GM12892 (cell line): ENCODE measurements around the gene ARL13B.
A peak's percentile ranks its signal among the peaks of the same experiment; 100 is the strongest.

Source experiments
- DNase-seq: peaks from one replicate; pipeline ENCODE4 v3.0.0; 2011; ENCODE audit not compliant: insufficient read length
- FAIRE-seq: peaks from 2 replicates; lab custom pipeline; 2011; peaks lifted over from hg19 to GRCh38; lab: Jason Lieb, UNC
- POLR2A ChIP-seq: IDR thresholded peaks from 2 replicates; pipeline ENCODE4 v1.6.1; 2011; ENCODE audit warnings: low read depth, low read length, control low read depth
- POLR2AphosphoS5 ChIP-seq: IDR thresholded peaks from 2 replicates; pipeline ENCODE4 v1.6.1; 2011; ENCODE audit warnings: low read depth, low read length, control low read depth
- TAF1 ChIP-seq: IDR thresholded peaks from 2 replicates; pipeline ENCODE4 v1.6.1; 2011; ENCODE audit warnings: low read depth, mild to moderate bottlenecking, control low read depth, low read length, borderline replicate concordance

ARL13B gene

GRCh38 chr3:94001827-94002495 is 22.0 kb downstream of the ARL13B start:
- no peak for FAIRE-seq
- TF ChIP-seq TAF1 (no peak), POLR2AphosphoS5 (no peak), POLR2A (no peak)
- no peak for DNase-seq

- DNase-seq (no peak), FAIRE-seq (peak; percentile 93)
- no peak for TF ChIP-seq POLR2AphosphoS5
- TF ChIP-seq TAF1, result no peak
- no peak for TF ChIP-seq POLR2A
These were observed 24.5 kb downstream of the ARL13B start for GRCh38 chr3:94004301-94004910.

- no peak for TF ChIP-seq POLR2A
- no peak for TF ChIP-seq TAF1
- TF ChIP-seq POLR2AphosphoS5, result no peak
- FAIRE-seq (no peak), DNase-seq (no peak)
These were observed 28.3 kb downstream of the ARL13B start for GRCh38 chr3:94008253-94008652.

- no peak for TF ChIP-seq POLR2AphosphoS5
- no peak for TF ChIP-seq TAF1
- no peak for TF ChIP-seq POLR2A
- FAIRE-seq (no peak), DNase-seq (no peak)
These were observed 29.7 kb downstream of the ARL13B start for GRCh38 chr3:94009608-94010007.

GRCh38 chr3:94011233-94011711 is 31.3 kb downstream of the ARL13B start:
- no peak for FAIRE-seq
- TF ChIP-seq POLR2AphosphoS5 (no peak), TAF1 (no peak), POLR2A (no peak)
- DNase-seq, result no peak

GRCh38 chr3:94012185-94012584 is 32.2 kb downstream of the ARL13B start:
- no peak for FAIRE-seq

GRCh38 chr3:94015025-94015424 is 35.1 kb downstream of the ARL13B start:
- FAIRE-seq, result no peak
- no peak for TF ChIP-seq POLR2AphosphoS5
- no peak for TF ChIP-seq POLR2A
- no peak for TF ChIP-seq TAF1
- DNase-seq, result no peak

More at GRCh38 chr3:94012185-94012584, 32.2 kb downstream of the ARL13B start:
- DNase-seq, result no peak
- TF ChIP-seq POLR2AphosphoS5, result no peak
- no peak for TF ChIP-seq POLR2A
- no peak for TF ChIP-seq TAF1

GRCh38 chr3:94019659-94020058 is 39.7 kb downstream of the ARL13B start:
- no peak for FAIRE-seq

GRCh38 chr3:94020293-94020692 is 40.3 kb downstream of the ARL13B start:
- FAIRE-seq (no peak), DNase-seq (no peak)
- TF ChIP-seq POLR2AphosphoS5, result no peak
- TF ChIP-seq TAF1, result no peak
- TF ChIP-seq POLR2A, result no peak

More at GRCh38 chr3:94019659-94020058, 39.7 kb downstream of the ARL13B start:
- DNase-seq, result no peak
- TF ChIP-seq POLR2AphosphoS5, result no peak
- TF ChIP-seq POLR2A, result no peak
- no peak for TF ChIP-seq TAF1

- FAIRE-seq, result no peak
- TF ChIP-seq TAF1 (no peak), POLR2A (no peak), POLR2AphosphoS5 (no peak)
- no peak for DNase-seq
These were observed 44.4 kb downstream of the ARL13B start for GRCh38 chr3:94024385-94024784.

- FAIRE-seq (no peak), DNase-seq (no peak)
- TF ChIP-seq TAF1, result no peak
- TF ChIP-seq POLR2A, result no peak
- no peak for TF ChIP-seq POLR2AphosphoS5
These were observed 46.7 kb downstream of the ARL13B start for GRCh38 chr3:94026623-94027022.
